K562 (cell line): ENCODE results near the gene ARID3C. TPM values are rescaled to one million over a fixed set of nuclear protein-coding genes. Genes with fewer than 3 reads are reported as not detected.

Source experiments
- CBFA2T3 ChIP-seq: fragments of 450-650 bp; IDR thresholded peaks from 2 replicates; pipeline ENCODE4 v1.6.1; 2017
- ELK1 ChIP-seq: sonication (generic); formaldehyde crosslinking; IDR thresholded peaks from 2 replicates; pipeline ENCODE4 v1.8.1; 2022; ENCODE audit warnings: missing genetic modification reagents
- LCOR ChIP-seq: sonication (generic); formaldehyde crosslinking; IDR thresholded peaks from 2 replicates; pipeline ENCODE4 v1.8.0; 2022; ENCODE audit warnings: mild to moderate bottlenecking, missing genetic modification reagents
- NEUROD1 ChIP-seq: fragments of 150-350 bp; IDR thresholded peaks from 2 replicates; pipeline ENCODE4 v1.6.1; 2014; ENCODE audit warnings: borderline replicate concordance, low read length, low read depth; ENCODE audit not compliant: partially characterized antibody
- ZBTB33 ChIP-seq: sonication (generic); formaldehyde crosslinking; IDR thresholded peaks from 2 replicates; pipeline ENCODE4 v1.8.1; 2023; ENCODE audit warnings: mild to moderate bottlenecking, missing genetic modification reagents
- ZNF408 ChIP-seq: fragments of 250-450 bp; sonication (Bioruptor Pico); IDR thresholded peaks from 2 replicates; pipeline ENCODE4 v1.4.0; 2020; ENCODE audit warnings: low read depth, mild to moderate bottlenecking, moderate library complexity
- polyA plus RNA-seq, 8 experiments: library from polyadenylated mRNA; depleted of rRNA in 4 of 8; stranded (reverse) in 5 of 8; unstranded in 3 of 8; fragments of >200 nt; fragmentation: Nextera tagmentation in 2 of 8; fragmentation: Illumina TruSeq in 1 of 8; extraction: Ambion mirVana in 2 of 8; extraction: Trizol in 1 of 8; gene quantifications; 2 replicates each; pipeline versions ENCODE4 v1.2.1 to v1.2.3, GENCODE V29; 2011 to 2014; ENCODE audit warnings: inconsistent platforms in 1 of 8, missing spikeins in 1 of 8
- total RNA-seq, 7 experiments: library from RNA; depleted of rRNA in 6 of 7; stranded (reverse); fragments of >200 nt in 6 of 7; fragmentation: Illumina TruSeq in 2 of 7; extraction: Trizol in 2 of 7; gene quantifications; 2 replicates each; pipeline versions ENCODE4 v1.2.1 to v1.2.3, GENCODE V29; 2011 to 2021; ENCODE audit warnings: low replicate concordance in 1 of 7
- TF ChIP-seq, protein P1 (sequence below): fragments of 150-350 bp; IDR thresholded peaks from 2 replicates; pipeline ENCODE4 v1.6.1; 2014; ENCODE audit warnings: low read depth, mild to moderate bottlenecking, low read length, borderline replicate concordance
- TF ChIP-seq, protein P2 (sequence below), 2 experiments: fragments of 150-350 bp in 1 of 2; IDR thresholded peaks; 2 replicates each; pipeline ENCODE4 v1.6.1; 2012 to 2016; ENCODE audit warnings: low read depth in 2 of 2, low read length in 2 of 2, mild to moderate bottlenecking in 1 of 2, moderate library complexity in 1 of 2
- TF ChIP-seq, protein P3 (sequence below): fragments of 450-650 bp; conservative IDR thresholded peaks from 2 replicates; pipeline ENCODE4 v1.6.1; 2016; ENCODE audit warnings: missing genetic modification characterization, low read depth, mild to moderate bottlenecking, missing compliant biosample characterization, moderate library complexity

Gene ARID3C
- total and polyA plus RNA-seq, 9 of the 15 experiments (the other 6 are each of a cell fraction or from before 2014, with no cell fraction given): not detected

- TF ChIP-seq ELK1 (no peak), ZNF408 (no peak), NEUROD1 (no peak), CBFA2T3 (no peak), ZBTB33 (no peak), LCOR (CRISPR knock-in tag) (no peak)
- TF ChIP-seq, protein P1, sequence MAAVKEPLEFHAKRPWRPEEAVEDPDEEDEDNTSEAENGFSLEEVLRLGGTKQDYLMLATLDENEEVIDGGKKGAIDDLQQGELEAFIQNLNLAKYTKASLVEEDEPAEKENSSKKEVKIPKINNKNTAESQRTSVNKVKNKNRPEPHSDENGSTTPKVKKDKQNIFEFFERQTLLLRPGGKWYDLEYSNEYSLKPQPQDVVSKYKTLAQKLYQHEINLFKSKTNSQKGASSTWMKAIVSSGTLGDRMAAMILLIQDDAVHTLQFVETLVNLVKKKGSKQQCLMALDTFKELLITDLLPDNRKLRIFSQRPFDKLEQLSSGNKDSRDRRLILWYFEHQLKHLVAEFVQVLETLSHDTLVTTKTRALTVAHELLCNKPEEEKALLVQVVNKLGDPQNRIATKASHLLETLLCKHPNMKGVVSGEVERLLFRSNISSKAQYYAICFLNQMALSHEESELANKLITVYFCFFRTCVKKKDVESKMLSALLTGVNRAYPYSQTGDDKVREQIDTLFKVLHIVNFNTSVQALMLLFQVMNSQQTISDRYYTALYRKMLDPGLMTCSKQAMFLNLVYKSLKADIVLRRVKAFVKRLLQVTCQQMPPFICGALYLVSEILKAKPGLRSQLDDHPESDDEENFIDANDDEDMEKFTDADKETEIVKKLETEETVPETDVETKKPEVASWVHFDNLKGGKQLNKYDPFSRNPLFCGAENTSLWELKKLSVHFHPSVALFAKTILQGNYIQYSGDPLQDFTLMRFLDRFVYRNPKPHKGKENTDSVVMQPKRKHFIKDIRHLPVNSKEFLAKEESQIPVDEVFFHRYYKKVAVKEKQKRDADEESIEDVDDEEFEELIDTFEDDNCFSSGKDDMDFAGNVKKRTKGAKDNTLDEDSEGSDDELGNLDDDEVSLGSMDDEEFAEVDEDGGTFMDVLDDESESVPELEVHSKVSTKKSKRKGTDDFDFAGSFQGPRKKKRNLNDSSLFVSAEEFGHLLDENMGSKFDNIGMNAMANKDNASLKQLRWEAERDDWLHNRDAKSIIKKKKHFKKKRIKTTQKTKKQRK: no peak
- TF ChIP-seq, protein P2, sequence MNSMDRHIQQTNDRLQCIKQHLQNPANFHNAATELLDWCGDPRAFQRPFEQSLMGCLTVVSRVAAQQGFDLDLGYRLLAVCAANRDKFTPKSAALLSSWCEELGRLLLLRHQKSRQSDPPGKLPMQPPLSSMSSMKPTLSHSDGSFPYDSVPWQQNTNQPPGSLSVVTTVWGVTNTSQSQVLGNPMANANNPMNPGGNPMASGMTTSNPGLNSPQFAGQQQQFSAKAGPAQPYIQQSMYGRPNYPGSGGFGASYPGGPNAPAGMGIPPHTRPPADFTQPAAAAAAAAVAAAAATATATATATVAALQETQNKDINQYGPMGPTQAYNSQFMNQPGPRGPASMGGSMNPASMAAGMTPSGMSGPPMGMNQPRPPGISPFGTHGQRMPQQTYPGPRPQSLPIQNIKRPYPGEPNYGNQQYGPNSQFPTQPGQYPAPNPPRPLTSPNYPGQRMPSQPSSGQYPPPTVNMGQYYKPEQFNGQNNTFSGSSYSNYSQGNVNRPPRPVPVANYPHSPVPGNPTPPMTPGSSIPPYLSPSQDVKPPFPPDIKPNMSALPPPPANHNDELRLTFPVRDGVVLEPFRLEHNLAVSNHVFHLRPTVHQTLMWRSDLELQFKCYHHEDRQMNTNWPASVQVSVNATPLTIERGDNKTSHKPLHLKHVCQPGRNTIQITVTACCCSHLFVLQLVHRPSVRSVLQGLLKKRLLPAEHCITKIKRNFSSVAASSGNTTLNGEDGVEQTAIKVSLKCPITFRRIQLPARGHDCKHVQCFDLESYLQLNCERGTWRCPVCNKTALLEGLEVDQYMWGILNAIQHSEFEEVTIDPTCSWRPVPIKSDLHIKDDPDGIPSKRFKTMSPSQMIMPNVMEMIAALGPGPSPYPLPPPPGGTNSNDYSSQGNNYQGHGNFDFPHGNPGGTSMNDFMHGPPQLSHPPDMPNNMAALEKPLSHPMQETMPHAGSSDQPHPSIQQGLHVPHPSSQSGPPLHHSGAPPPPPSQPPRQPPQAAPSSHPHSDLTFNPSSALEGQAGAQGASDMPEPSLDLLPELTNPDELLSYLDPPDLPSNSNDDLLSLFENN (IDR thresholded peaks at IDR 0.05; ENCODE audit: low read depth in 2 of 2, low read length in 2 of 2): no peak
- TF ChIP-seq, protein P3, sequence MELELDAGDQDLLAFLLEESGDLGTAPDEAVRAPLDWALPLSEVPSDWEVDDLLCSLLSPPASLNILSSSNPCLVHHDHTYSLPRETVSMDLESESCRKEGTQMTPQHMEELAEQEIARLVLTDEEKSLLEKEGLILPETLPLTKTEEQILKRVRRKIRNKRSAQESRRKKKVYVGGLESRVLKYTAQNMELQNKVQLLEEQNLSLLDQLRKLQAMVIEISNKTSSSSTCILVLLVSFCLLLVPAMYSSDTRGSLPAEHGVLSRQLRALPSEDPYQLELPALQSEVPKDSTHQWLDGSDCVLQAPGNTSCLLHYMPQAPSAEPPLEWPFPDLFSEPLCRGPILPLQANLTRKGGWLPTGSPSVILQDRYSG (tag): no peak
Measured at GRCh38 chr9:34646211-34647083, 17.6 kb upstream of the ARID3C start, which contains the start of gene GALT (continued).
